ENCODE results near the gene HIP1.
"Not testable (repeated sequence)": the region's sequence is repeated elsewhere in the genome, so short reads cannot be mapped to it uniquely, and the experiment has no call there.

The HIP1 gene

GRCh38 chr7:75617634-75618234, 121.0 kb downstream of the HIP1 start:
- peak; percentile 11 to 13 for DNase-seq (ENCODE audit: low read depth in 2 of 2, low spot score in 1 of 2)

- no peak for DNase-seq (ENCODE audit: low read depth in 2 of 2, low spot score in 1 of 2)
Measured at GRCh38 chr7:75616421-75617167, 122.1 kb downstream of the HIP1 start.

- DNase-seq (ENCODE audit: low read depth in 2 of 2, low spot score in 1 of 2) = no peak
Measured at GRCh38 chr7:75614401-75614800, 124.3 kb downstream of the HIP1 start.

- DNase-seq (ENCODE audit: low read depth in 2 of 2, low spot score in 1 of 2) = no peak
Measured at GRCh38 chr7:75613351-75613750, 125.4 kb downstream of the HIP1 start.

- no peak for DNase-seq (ENCODE audit: low read depth in 2 of 2, low spot score in 1 of 2)
Measured at GRCh38 chr7:75611557-75612178, 127.1 kb downstream of the HIP1 start.

GRCh38 chr7:75609416-75609815, 129.3 kb downstream of the HIP1 start:
- not testable (repeated sequence) for DNase-seq (ENCODE audit: low read depth in 2 of 2, low spot score in 1 of 2)

- DNase-seq (ENCODE audit: low read depth in 2 of 2, low spot score in 1 of 2) = no peak
Measured at GRCh38 chr7:75608451-75609122, 130.2 kb downstream of the HIP1 start.

GRCh38 chr7:75604408-75604807, 134.3 kb downstream of the HIP1 start:
- DNase-seq (ENCODE audit: low read depth in 2 of 2, low spot score in 1 of 2) = no peak

- not testable (repeated sequence) for DNase-seq (ENCODE audit: low read depth in 2 of 2, low spot score in 1 of 2)
Measured at GRCh38 chr7:75602831-75603230, 135.9 kb downstream of the HIP1 start.

GRCh38 chr7:75601539-75601938, 137.2 kb downstream of the HIP1 start:
- no peak for DNase-seq (ENCODE audit: low read depth in 2 of 2, low spot score in 1 of 2)

- DNase-seq (ENCODE audit: low read depth in 2 of 2, low spot score in 1 of 2) = not testable (repeated sequence)
Measured at GRCh38 chr7:75600748-75601147, 138.0 kb downstream of the HIP1 start.

GRCh38 chr7:75599244-75599781, 139.4 kb downstream of the HIP1 start:
- no peak for DNase-seq (ENCODE audit: low read depth in 2 of 2, low spot score in 1 of 2)

GRCh38 chr7:75596727-75597614, 141.8 kb downstream of the HIP1 start:
- DNase-seq (ENCODE audit: low read depth in 2 of 2, low spot score in 1 of 2) = no peak

- DNase-seq (ENCODE audit: low read depth in 2 of 2, low spot score in 1 of 2) = no peak
Measured at GRCh38 chr7:75595766-75596165, 143.0 kb downstream of the HIP1 start.

GRCh38 chr7:75593500-75594184, 145.1 kb downstream of the HIP1 start:
- not testable (repeated sequence) for DNase-seq (ENCODE audit: low read depth in 2 of 2, low spot score in 1 of 2)

GRCh38 chr7:75591467-75592255, 147.1 kb downstream of the HIP1 start:
- no peak for DNase-seq (ENCODE audit: low read depth in 2 of 2, low spot score in 1 of 2)

GRCh38 chr7:75590373-75591005, 148.3 kb downstream of the HIP1 start:
- DNase-seq (ENCODE audit: low read depth in 2 of 2, low spot score in 1 of 2) = no peak

GRCh38 chr7:75584354-75584753, 154.4 kb downstream of the HIP1 start:
- DNase-seq (ENCODE audit: low read depth in 2 of 2, low spot score in 1 of 2) = no peak

- DNase-seq (ENCODE audit: low read depth in 2 of 2, low spot score in 1 of 2) = no peak
Measured at GRCh38 chr7:75583255-75583654, 155.5 kb downstream of the HIP1 start.
